H1 (cell line): ENCODE results near the gene FGF1. TPM values are rescaled to one million over a fixed set of nuclear protein-coding genes. Genes with fewer than 3 reads are reported as not detected.

Experiments used
- CTCF ChIA-PET: fragments of 300-600 bp; sonication (Branson Sonifier 250); formaldehyde crosslinking; loops from one replicate; lab custom pipeline; 2021; ENCODE audit not compliant: partially characterized antibody; lab: Charles Lee
- POLR2A ChIA-PET: fragments of 300-600 bp; sonication (Branson Sonifier 250); formaldehyde crosslinking; loops from one replicate; lab custom pipeline; 2021; ENCODE audit warnings: inconsistent platforms; ENCODE audit not compliant: partially characterized antibody; lab: Charles Lee
- DNase-seq, 2 experiments: peaks; one replicate each; pipeline versions ENCODE4 v3.0.0 to v3.0.0-alpha.2; 2010 to 2022; ENCODE audit warnings: low spot score in 2 of 2, low read depth in 1 of 2, mixed read lengths in 1 of 2
- FAIRE-seq: peaks from 2 replicates; lab custom pipeline; 2011; peaks lifted over from hg19 to GRCh38; lab: Jason Lieb, UNC
- H2AFZ ChIP-seq: 2 replicates; pipeline ENCODE4 v1.8.1; 2012; ENCODE audit warnings: low read length, inconsistent platforms
- H2AK5ac ChIP-seq: 2 replicates; pipeline ENCODE4 v1.6.1; 2013; ENCODE audit warnings: low read depth, low read length
- H2BK120ac ChIP-seq: replicated peaks from 2 replicates; pipeline ENCODE3; 2013; ENCODE audit warnings: low read depth, low read length, inconsistent platforms
- H2BK12ac ChIP-seq: 2 replicates; pipeline ENCODE4 v1.6.1; 2013; ENCODE audit warnings: low read depth, low read length
- H2BK15ac ChIP-seq: 2 replicates; pipeline ENCODE4 v1.6.1; 2013; ENCODE audit warnings: low read length
- H2BK20ac ChIP-seq: 2 replicates; pipeline ENCODE4 v1.6.1; 2013; ENCODE audit warnings: low read length
- H2BK5ac ChIP-seq: 2 replicates; pipeline ENCODE4 v1.6.1; 2013; ENCODE audit warnings: low read depth, low read length
- H3K14ac ChIP-seq: 2 replicates; pipeline ENCODE4 v1.6.1; 2013; ENCODE audit warnings: inconsistent platforms; ENCODE audit not compliant: insufficient read length
- H3K18ac ChIP-seq: 2 replicates; pipeline ENCODE4 v1.6.1; 2013; ENCODE audit warnings: low read length; ENCODE audit errors: extremely low read depth
- H3K23ac ChIP-seq: 2 replicates; pipeline ENCODE4 v1.6.1; 2013; ENCODE audit warnings: inconsistent platforms; ENCODE audit not compliant: insufficient read length
- H3K23me2 ChIP-seq: 2 replicates; pipeline ENCODE4 v1.6.1; 2013; ENCODE audit warnings: low read depth, low read length
- H3K27ac ChIP-seq: 2 replicates; pipeline ENCODE4 v1.6.1; 2011; ENCODE audit warnings: low read depth, low read length, inconsistent platforms
- H3K27me3 ChIP-seq, 4 experiments: replicated peaks in 1 of 4; 1 replicate in 1 of 4; 2 replicates in 3 of 4; pipeline versions ENCODE4 v1.6.1 to v1.8.1; 2011 to 2013; ENCODE audit warnings: low read length in 3 of 4, mild to moderate bottlenecking in 3 of 4, inconsistent platforms in 2 of 4, mixed read lengths in 2 of 4, moderate library complexity in 1 of 4; ENCODE audit not compliant: control insufficient read depth in 3 of 4, insufficient read depth in 3 of 4; ENCODE audit errors: extremely low read depth in 1 of 4
- H3K36me3 ChIP-seq, 4 experiments: 2 replicates each; pipeline versions ENCODE4 v1.6.1 to v1.8.1; 2011 to 2013; ENCODE audit warnings: mild to moderate bottlenecking in 4 of 4, low read length in 3 of 4, moderate library complexity in 2 of 4, control low read depth in 1 of 4, inconsistent platforms in 1 of 4; ENCODE audit not compliant: insufficient read depth in 4 of 4, control insufficient read depth in 2 of 4
- H3K4ac ChIP-seq: replicated peaks from 2 replicates; pipeline ENCODE3; 2013; ENCODE audit warnings: low read length, low read depth, mixed read lengths, inconsistent platforms; ENCODE audit not compliant: insufficient read length
- H3K4me1 ChIP-seq, 4 experiments: replicated peaks in 1 of 4; 1 replicate in 1 of 4; 2 replicates in 3 of 4; pipeline versions ENCODE4 v1.6.1 to v1.8.1; 2011 to 2013; ENCODE audit warnings: low read length in 3 of 4, inconsistent platforms in 2 of 4, mixed read lengths in 1 of 4; ENCODE audit not compliant: insufficient read depth in 4 of 4, control insufficient read depth in 3 of 4
- H3K4me2 ChIP-seq, 2 experiments: 2 replicates each; pipeline versions ENCODE4 v1.6.1 to v1.8.1; 2011 to 2013; ENCODE audit warnings: low read depth in 2 of 2, low read length in 2 of 2, control low read depth in 1 of 2, inconsistent platforms in 1 of 2, mild to moderate bottlenecking in 1 of 2; ENCODE audit not compliant: insufficient read depth in 1 of 2
- H3K4me3 ChIP-seq, 4 experiments: fragments of 200-600, 300-600 bp in 1 of 4; sonication (generic), shearing (Covaris generic), sonication (Bioruptor Twin) in 1 of 4; 2 replicates each; pipeline versions ENCODE4 v1.5.1 to v1.8.1; 2011 to 2016; ENCODE audit warnings: low read length in 4 of 4, low read depth in 3 of 4, control low read depth in 2 of 4, inconsistent platforms in 2 of 4, mild to moderate bottlenecking in 2 of 4, mixed read lengths in 1 of 4, moderate library complexity in 1 of 4; ENCODE audit not compliant: insufficient read depth in 2 of 4; ENCODE audit errors: extremely low read depth in 1 of 4
- H3K56ac ChIP-seq: replicated peaks from 2 replicates; pipeline ENCODE3; 2013; ENCODE audit warnings: low read depth, mild to moderate bottlenecking, mixed read lengths, low read length, inconsistent platforms; ENCODE audit not compliant: insufficient read length
- H3K79me1 ChIP-seq: 2 replicates; pipeline ENCODE4 v1.6.1; 2013; ENCODE audit warnings: low read depth, low read length, control low read depth
- H3K79me2 ChIP-seq, 2 experiments: 2 replicates each; pipeline versions ENCODE4 v1.6.1 to v1.8.1; 2012 to 2013; ENCODE audit warnings: low read length in 2 of 2, mild to moderate bottlenecking in 2 of 2, inconsistent platforms in 1 of 2; ENCODE audit not compliant: insufficient read depth in 2 of 2, control insufficient read depth in 1 of 2
- H3K9ac ChIP-seq, 4 experiments: replicated peaks in 1 of 4; 1 replicate in 1 of 4; 2 replicates in 3 of 4; pipeline versions ENCODE4 v1.6.1 to v1.8.1; 2011 to 2013; ENCODE audit warnings: low read depth in 3 of 4, low read length in 3 of 4, control low read depth in 2 of 4, mild to moderate bottlenecking in 2 of 4, moderate library complexity in 2 of 4, inconsistent platforms in 1 of 4; ENCODE audit errors: extremely low read depth in 1 of 4
- H3K9me3 ChIP-seq, 2 experiments: 2 replicates each; pipeline versions ENCODE4 v1.6.1 to v1.8.1; 2012 to 2013; ENCODE audit warnings: mild to moderate bottlenecking in 2 of 2, moderate library complexity in 2 of 2, control low read depth in 1 of 2, inconsistent platforms in 1 of 2, low read depth in 1 of 2, low read length in 1 of 2, mixed read lengths in 1 of 2; ENCODE audit not compliant: insufficient read depth in 2 of 2
- H4K20me1 ChIP-seq, 2 experiments: replicated peaks in 1 of 2; 2 replicates each; pipeline versions ENCODE3 to v1.8.1; 2011 to 2013; ENCODE audit warnings: inconsistent platforms in 2 of 2, low read length in 2 of 2, mild to moderate bottlenecking in 1 of 2; ENCODE audit not compliant: insufficient read depth in 2 of 2, control insufficient read depth in 1 of 2
- H4K5ac ChIP-seq: 2 replicates; pipeline ENCODE4 v1.6.1; 2013; ENCODE audit warnings: low read length, low read depth, mixed read lengths, inconsistent platforms; ENCODE audit not compliant: insufficient read length
- H4K8ac ChIP-seq: 2 replicates; pipeline ENCODE4 v1.8.0; 2013; ENCODE audit warnings: mild to moderate bottlenecking, moderate library complexity, low read length, inconsistent platforms; ENCODE audit not compliant: insufficient read depth; ENCODE audit errors: extremely low read depth
- H4K91ac ChIP-seq: replicated peaks from 2 replicates; pipeline ENCODE3; 2013; ENCODE audit warnings: low read length, mixed read lengths, inconsistent platforms; ENCODE audit not compliant: insufficient read length
- KDM5A ChIP-seq: fragments of 200-600 bp; IDR thresholded peaks from 2 replicates; pipeline ENCODE4 v1.7.1; 2012; ENCODE audit warnings: mild to moderate bottlenecking, low read length, inconsistent platforms, mixed read lengths
- MAFK ChIP-seq: IDR thresholded peaks from 2 replicates; pipeline ENCODE4 v1.6.1; 2012; ENCODE audit warnings: low read depth, mild to moderate bottlenecking, improper control_type of control experiment, low read length
- WGBS, 2 experiments: shearing (Covaris generic) in 1 of 2; methylation state at CpG; one replicate each; pipeline versions ENCODE4 v1.1.6 to v1.1.7; 2013 to 2015; ENCODE audit warnings: low lambda C conversion rate in 2 of 2, mixed read lengths in 2 of 2, inconsistent platforms in 1 of 2, low coverage in 1 of 2, missing lambda C conversion rate in 1 of 2; ENCODE audit not compliant: insufficient replicate concordance in 2 of 2, insufficient coverage in 1 of 2, insufficient read length in 1 of 2; ENCODE audit errors: extremely low coverage in 1 of 2, missing lambda C conversion rate in 1 of 2; 5-methylcytosine and 5-hydroxymethylcytosine counted together
- polyA plus RNA-seq, 7 experiments: library from polyadenylated mRNA; depleted of rRNA in 3 of 7; stranded (reverse) in 5 of 7; unstranded in 2 of 7; fragments of >200 nt in 5 of 7; fragments of 200-250 nt in 2 of 7; gene quantifications; 1 replicate in 5 of 7; 2 replicates in 1 of 7; 4 replicates in 1 of 7; pipeline versions ENCODE4 v1.2.1 to v1.2.3, GENCODE V29; 2011 to 2013; ENCODE audit warnings: missing spikeins in 2 of 7, mixed read lengths in 2 of 7
- total RNA-seq: library from RNA; stranded (reverse); fragmentation: NEBNext Ultra II Directional; extraction: Animal tissue kit (Norgen Biotek cat#: 25700); gene quantifications from 2 replicates; pipeline ENCODE4 v1.2.1, GENCODE V29; 2021

FGF1 gene
- total and polyA plus RNA-seq, 2 of the 8 experiments (the other 6 are each of a cell fraction or from before 2014, with no cell fraction given) = 0.30 to 0.50 TPM

- no peak overlapping the region for H3K56ac ChIP-seq
- no peak overlapping the region for H2BK120ac ChIP-seq
- H2BK15ac ChIP-seq = no peak overlapping the region
- H4K8ac ChIP-seq = no peak overlapping the region
- no peaks in the 10 kb centered on the region for H3K36me3 ChIP-seq
- ChIA-PET CTCF (interaction anchor here (0.6 to 2.6 kb wide), 8 partner anchors 11 to 83 kb away, joined by 3 to 10 read pairs (median 6); no protein-coding TSS in a partner anchor), POLR2A (interaction anchor here (0.9 kb wide), 1 partner anchor 8 kb away, joined by 4 read pairs; no protein-coding TSS in a partner anchor)
- H3K23ac ChIP-seq = no peak overlapping the region
- no peaks in the 10 kb centered on the region for H4K20me1 ChIP-seq
- H3K9ac ChIP-seq = no peak overlapping the region
- no peak overlapping the region for H4K5ac ChIP-seq
- H3K4me3 ChIP-seq = no peak overlapping the region
- no peak overlapping the region for H2AFZ ChIP-seq
- WGBS, 2 experiments = 89% methylated on average over 8 of the region's 8 CpGs; no CpG with 5 or more reads in 1 of the 2 experiments
- no peak overlapping the region for H2AK5ac ChIP-seq
- no peaks in the 10 kb centered on the region for H3K4me1 ChIP-seq
- no peaks in the 10 kb centered on the region for H3K23me2 ChIP-seq
- no peaks in the 10 kb centered on the region for H3K27me3 ChIP-seq
- no peak overlapping the region for H2BK5ac ChIP-seq
- FAIRE-seq = no peak
- no peak overlapping the region for H2BK20ac ChIP-seq
- no peaks in the 10 kb centered on the region for H3K9me3 ChIP-seq
- TF ChIP-seq MAFK (peak; percentile 48; the same call in 1 of the 2 replicates), KDM5A (no peak)
- H2BK12ac ChIP-seq = no peak overlapping the region
- H3K79me1 ChIP-seq = no peaks in the 10 kb centered on the region
- DNase-seq = no peak
- H3K27ac ChIP-seq = no peak overlapping the region
- no peaks in the 10 kb centered on the region for H3K79me2 ChIP-seq
- H3K18ac ChIP-seq = no peak overlapping the region
- H3K14ac ChIP-seq = no peak overlapping the region
- H3K4ac ChIP-seq = no peak overlapping the region
- no peak overlapping the region for H4K91ac ChIP-seq
- H3K4me2 ChIP-seq = no peak overlapping the region
Observed at GRCh38 chr5:142634216-142635011, 51.5 kb downstream of the FGF1 start.
